HL-60 (cell line): ENCODE measurements around the gene PHLPP1.

Experiments
- TF ChIP-seq, protein P1 (sequence below): IDR thresholded peaks from one replicate; pipeline ENCODE4 v1.5.1; 2011; ENCODE audit warnings: low read length, control low read depth, inconsistent platforms; ENCODE audit not compliant: insufficient read depth
- TF ChIP-seq, protein P2 (sequence below): IDR thresholded peaks from 2 replicates; pipeline ENCODE4 v1.6.1; 2012; ENCODE audit warnings: low read depth; ENCODE audit not compliant: insufficient replicate concordance

DNA sequence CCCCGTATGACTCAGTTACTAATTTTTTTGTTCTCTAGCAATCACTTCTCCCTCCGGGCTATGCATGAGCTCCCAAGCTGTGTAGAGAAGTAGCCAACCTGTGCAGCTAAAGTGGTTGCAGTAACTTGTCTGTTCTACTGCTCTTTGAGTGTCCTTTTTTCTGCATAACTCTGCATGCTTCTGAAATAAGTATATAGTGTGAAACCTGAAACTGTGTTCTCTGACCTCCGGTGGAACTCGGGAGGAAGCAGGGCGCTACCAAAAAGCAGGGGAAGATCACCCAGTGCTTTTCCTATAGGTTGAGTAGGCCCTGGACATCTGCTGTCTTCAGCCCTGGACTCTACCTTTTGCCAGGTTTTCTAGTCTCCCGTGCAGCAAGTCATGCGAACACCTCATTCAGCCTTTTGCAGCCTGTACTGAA lies 47.8 kb downstream of the PHLPP1 start:
- TF ChIP-seq, protein P1, sequence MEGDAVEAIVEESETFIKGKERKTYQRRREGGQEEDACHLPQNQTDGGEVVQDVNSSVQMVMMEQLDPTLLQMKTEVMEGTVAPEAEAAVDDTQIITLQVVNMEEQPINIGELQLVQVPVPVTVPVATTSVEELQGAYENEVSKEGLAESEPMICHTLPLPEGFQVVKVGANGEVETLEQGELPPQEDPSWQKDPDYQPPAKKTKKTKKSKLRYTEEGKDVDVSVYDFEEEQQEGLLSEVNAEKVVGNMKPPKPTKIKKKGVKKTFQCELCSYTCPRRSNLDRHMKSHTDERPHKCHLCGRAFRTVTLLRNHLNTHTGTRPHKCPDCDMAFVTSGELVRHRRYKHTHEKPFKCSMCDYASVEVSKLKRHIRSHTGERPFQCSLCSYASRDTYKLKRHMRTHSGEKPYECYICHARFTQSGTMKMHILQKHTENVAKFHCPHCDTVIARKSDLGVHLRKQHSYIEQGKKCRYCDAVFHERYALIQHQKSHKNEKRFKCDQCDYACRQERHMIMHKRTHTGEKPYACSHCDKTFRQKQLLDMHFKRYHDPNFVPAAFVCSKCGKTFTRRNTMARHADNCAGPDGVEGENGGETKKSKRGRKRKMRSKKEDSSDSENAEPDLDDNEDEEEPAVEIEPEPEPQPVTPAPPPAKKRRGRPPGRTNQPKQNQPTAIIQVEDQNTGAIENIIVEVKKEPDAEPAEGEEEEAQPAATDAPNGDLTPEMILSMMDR, result no peak
- TF ChIP-seq, protein P2, sequence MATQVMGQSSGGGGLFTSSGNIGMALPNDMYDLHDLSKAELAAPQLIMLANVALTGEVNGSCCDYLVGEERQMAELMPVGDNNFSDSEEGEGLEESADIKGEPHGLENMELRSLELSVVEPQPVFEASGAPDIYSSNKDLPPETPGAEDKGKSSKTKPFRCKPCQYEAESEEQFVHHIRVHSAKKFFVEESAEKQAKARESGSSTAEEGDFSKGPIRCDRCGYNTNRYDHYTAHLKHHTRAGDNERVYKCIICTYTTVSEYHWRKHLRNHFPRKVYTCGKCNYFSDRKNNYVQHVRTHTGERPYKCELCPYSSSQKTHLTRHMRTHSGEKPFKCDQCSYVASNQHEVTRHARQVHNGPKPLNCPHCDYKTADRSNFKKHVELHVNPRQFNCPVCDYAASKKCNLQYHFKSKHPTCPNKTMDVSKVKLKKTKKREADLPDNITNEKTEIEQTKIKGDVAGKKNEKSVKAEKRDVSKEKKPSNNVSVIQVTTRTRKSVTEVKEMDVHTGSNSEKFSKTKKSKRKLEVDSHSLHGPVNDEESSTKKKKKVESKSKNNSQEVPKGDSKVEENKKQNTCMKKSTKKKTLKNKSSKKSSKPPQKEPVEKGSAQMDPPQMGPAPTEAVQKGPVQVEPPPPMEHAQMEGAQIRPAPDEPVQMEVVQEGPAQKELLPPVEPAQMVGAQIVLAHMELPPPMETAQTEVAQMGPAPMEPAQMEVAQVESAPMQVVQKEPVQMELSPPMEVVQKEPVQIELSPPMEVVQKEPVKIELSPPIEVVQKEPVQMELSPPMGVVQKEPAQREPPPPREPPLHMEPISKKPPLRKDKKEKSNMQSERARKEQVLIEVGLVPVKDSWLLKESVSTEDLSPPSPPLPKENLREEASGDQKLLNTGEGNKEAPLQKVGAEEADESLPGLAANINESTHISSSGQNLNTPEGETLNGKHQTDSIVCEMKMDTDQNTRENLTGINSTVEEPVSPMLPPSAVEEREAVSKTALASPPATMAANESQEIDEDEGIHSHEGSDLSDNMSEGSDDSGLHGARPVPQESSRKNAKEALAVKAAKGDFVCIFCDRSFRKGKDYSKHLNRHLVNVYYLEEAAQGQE, result no peak
